ENCODE results near the gene PLEK. TPM values are rescaled to one million over a fixed set of nuclear protein-coding genes. Genes with fewer than 3 reads are reported as not detected.
A peak's percentile ranks its signal among the peaks of the same experiment; 100 is the strongest.

Gene PLEK
- total and polyA plus RNA-seq, 9 of the 15 experiments (the other 6 are each of a cell fraction or from before 2014, with no cell fraction given) = 0.14 to 1.2 (median 0.36) TPM

DNA sequence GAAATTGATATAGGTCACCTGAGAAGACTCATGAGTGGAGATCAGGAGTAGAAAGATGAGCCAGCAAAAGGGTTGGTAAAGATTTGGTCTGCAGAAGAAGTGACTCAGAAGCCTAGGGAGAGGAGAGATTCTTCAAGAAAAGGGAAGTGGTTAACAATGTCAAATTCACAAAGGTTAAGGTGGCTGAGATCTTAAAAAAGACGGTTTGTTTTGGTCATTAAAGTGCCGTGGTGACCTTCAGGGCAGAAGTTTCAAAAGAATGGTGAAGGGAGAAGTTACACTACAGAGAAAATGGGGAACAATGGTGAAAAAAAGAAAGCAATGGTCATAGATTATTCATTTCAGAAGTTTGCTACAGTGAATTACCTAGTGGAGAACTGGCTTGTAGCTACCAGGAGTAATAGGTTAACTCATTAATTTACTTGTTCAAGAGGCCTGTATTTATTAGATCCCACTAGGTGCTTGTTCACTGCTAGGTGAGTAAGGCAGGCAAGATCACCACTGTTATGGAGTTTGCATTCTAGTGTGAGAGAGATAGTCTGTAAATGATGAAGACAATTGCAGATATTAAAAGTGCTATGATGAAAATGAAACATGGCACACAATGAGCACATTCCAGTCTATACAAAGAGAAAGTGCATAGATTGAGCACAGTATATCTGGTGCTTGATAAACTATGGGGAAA is 59.0 kb downstream of the PLEK start (continued):
- TF ChIP-seq TEAD4 (IDR thresholded peaks at IDR 0.05; ENCODE audit: low read length) (peak; percentile 56; the same call in 1 of the 2 replicates), TEAD4 (CRISPR knock-in tag; IDR thresholded peaks at IDR 0.05; ENCODE audit: borderline replicate concordance) (no peak), ELF4 (CRISPR knock-in tag; IDR thresholded peaks at IDR 0.05) (no peak), NFE2 (IDR thresholded peaks at IDR 0.05; ENCODE audit: low read depth) (peak; percentile 74), ASH1L (IDR thresholded peaks at IDR 0.05; ENCODE audit: borderline replicate concordance, low read depth, partially characterized antibody) (no peak), ZEB2 (IDR thresholded peaks at IDR 0.05) (peak; percentile 81), YBX1 (IDR thresholded peaks at IDR 0.05) (no peak), LCOR (CRISPR knock-in tag; IDR thresholded peaks at IDR 0.05) (peak; percentile 86; the same call in 1 of the 2 replicates), CEBPB (tag; IDR thresholded peaks at IDR 0.05) (no peak), SAFB2 (IDR thresholded peaks at IDR 0.05; ENCODE audit: borderline replicate concordance, low read depth, low read length, severe bottlenecking) (no peak), ZNF584 (CRISPR knock-in tag; IDR thresholded peaks at IDR 0.05; ENCODE audit: low read depth) (0 out of 2 replicates have a peak, but pooled peaks have one; percentile 34), MXI1 (IDR thresholded peaks at IDR 0.05; ENCODE audit: low read depth, low read length) (no peak), GABPA (tag; conservative IDR thresholded peaks at IDR 0.05; ENCODE audit: low read depth) (peak; percentile 39)
- TF ChIP-seq, protein P1, sequence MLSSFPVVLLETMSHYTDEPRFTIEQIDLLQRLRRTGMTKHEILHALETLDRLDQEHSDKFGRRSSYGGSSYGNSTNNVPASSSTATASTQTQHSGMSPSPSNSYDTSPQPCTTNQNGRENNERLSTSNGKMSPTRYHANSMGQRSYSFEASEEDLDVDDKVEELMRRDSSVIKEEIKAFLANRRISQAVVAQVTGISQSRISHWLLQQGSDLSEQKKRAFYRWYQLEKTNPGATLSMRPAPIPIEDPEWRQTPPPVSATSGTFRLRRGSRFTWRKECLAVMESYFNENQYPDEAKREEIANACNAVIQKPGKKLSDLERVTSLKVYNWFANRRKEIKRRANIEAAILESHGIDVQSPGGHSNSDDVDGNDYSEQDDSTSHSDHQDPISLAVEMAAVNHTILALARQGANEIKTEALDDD (IDR thresholded peaks at IDR 0.05) = peak; percentile 98
- TF ChIP-seq, protein P2, sequence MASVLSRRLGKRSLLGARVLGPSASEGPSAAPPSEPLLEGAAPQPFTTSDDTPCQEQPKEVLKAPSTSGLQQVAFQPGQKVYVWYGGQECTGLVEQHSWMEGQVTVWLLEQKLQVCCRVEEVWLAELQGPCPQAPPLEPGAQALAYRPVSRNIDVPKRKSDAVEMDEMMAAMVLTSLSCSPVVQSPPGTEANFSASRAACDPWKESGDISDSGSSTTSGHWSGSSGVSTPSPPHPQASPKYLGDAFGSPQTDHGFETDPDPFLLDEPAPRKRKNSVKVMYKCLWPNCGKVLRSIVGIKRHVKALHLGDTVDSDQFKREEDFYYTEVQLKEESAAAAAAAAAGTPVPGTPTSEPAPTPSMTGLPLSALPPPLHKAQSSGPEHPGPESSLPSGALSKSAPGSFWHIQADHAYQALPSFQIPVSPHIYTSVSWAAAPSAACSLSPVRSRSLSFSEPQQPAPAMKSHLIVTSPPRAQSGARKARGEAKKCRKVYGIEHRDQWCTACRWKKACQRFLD (CRISPR knock-in tag; IDR thresholded peaks at IDR 0.05) = 0 out of 2 replicates have a peak, but pooled peaks have one; percentile 60
- TF ChIP-seq, protein P3, sequence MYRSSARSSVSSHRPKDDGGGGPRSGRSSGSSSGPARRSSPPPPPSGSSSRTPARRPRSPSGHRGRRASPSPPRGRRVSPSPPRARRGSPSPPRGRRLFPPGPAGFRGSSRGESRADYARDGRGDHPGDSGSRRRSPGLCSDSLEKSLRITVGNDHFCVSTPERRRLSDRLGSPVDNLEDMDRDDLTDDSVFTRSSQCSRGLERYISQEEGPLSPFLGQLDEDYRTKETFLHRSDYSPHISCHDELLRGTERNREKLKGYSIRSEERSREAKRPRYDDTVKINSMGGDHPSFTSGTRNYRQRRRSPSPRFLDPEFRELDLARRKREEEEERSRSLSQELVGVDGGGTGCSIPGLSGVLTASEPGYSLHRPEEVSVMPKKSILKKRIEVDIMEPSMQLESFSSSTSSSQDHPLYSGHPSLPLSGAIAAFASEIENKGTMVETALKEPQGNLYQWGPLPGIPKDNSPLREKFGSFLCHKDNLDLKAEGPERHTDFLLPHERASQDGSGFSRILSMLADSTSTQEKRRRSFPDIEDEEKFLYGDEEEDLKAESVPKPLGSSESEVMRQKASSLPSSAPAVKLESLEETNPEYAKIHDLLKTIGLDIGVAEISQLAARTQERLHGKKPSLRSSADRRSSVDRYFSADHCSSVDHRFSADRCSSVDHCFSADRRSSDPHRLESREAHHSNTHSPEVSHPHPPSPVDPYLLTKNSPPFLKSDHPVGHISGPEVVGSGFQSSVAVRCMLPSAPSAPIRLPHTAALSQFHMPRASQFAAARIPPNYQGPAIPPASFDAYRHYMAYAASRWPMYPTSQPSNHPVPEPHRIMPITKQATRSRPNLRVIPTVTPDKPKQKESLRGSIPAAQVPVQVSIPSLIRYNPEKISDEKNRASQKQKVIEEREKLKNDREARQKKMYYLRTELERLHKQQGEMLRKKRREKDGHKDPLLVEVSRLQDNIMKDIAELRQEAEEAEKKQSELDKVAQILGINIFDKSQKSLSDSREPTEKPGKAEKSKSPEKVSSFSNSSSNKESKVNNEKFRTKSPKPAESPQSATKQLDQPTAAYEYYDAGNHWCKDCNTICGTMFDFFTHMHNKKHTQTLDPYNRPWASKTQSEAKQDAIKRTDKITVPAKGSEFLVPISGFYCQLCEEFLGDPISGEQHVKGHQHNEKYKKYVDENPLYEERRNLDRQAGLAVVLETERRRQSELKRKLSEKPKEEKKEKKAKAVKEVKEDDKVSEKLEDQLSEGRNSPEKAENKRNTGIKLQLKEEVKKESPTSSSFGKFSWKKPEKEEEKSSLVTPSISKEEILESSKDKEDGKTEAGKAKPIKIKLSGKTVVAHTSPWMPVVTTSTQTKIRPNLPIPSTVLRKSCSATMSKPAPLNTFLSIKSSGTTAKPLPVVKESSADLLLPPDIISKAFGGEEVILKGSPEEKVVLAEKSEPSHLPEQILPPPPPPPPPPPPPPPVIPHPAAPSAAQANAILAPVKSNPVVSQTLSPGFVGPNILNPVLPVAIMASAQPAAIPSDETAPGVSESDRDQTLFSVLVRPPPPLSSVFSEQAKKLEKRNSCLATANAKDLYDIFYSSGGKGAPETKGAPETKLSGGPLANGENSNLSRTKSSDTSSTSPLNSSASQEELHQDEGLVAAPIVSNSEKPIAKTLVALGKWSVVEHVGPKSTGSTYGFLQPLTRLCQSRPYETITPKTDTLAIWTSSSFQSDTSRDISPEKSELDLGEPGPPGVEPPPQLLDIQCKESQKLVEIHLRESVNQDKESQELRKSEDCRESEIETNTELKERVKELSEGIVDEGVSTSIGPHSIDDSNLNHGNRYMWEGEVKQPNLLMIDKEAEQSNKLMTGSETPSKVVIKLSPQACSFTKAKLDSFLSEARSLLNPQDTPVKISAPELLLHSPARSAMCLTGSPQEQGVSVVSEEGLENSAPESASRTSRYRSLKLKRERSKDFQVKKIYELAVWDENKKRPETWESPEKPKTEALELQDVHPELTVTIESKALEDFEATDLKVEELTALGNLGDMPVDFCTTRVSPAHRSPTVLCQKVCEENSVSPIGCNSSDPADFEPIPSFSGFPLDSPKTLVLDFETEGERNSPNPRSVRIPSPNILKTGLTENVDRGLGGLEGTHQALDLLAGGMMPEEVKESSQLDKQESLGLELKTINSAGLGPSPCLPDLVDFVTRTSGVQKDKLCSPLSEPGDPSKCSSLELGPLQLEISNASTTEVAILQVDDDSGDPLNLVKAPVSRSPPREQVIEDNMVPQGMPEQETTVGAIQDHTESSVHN (IDR thresholded peaks at IDR 0.05; ENCODE audit: borderline replicate concordance in 1 of 2, low read depth in 1 of 2) = peak in 1 of 2 experiments; percentile 52; a peak in 1 of 4 replicates
